Muscle of leg (tissue), 11 donors: ENCODE results near the gene ESRRA. TPM values are rescaled to one million over a fixed set of nuclear protein-coding genes. Genes with fewer than 3 reads are reported as not detected.
"Not testable (repeated sequence)": the region's sequence is repeated elsewhere in the genome, so short reads cannot be mapped to it uniquely, and the experiment has no call there.

Experiments used
- DNase-seq: peaks from one replicate; pipeline ENCODE4 v3.0.0; 2013
- H3K27ac ChIP-seq: one replicate; pipeline ENCODE4 v1.5.1; 2013; ENCODE audit warnings: mild to moderate bottlenecking, low read length, control low read depth
- H3K27me3 ChIP-seq: one replicate; pipeline ENCODE4 v1.6.1; 2013; ENCODE audit warnings: low read length; ENCODE audit not compliant: control insufficient read depth, insufficient read depth
- H3K36me3 ChIP-seq: one replicate; pipeline ENCODE4 v1.6.1; 2013; ENCODE audit warnings: low read length; ENCODE audit not compliant: control insufficient read depth, insufficient read depth
- H3K4me1 ChIP-seq: one replicate; pipeline ENCODE4 v1.6.1; 2013; ENCODE audit warnings: low read length; ENCODE audit not compliant: control insufficient read depth, insufficient read depth
- H3K4me3 ChIP-seq: one replicate; pipeline ENCODE4 v1.5.1; 2013; ENCODE audit warnings: low read length, control low read depth
- H3K9me3 ChIP-seq: replicated peaks from 2 replicates; pipeline ENCODE4 v1.6.1; 2013; ENCODE audit warnings: low read depth, low read length; ENCODE audit not compliant: control insufficient read depth
- WGBS: methylation state at CpG from one replicate; pipeline ENCODE4 v1.1.5; 2013; ENCODE audit warnings: missing lambda C conversion rate; ENCODE audit not compliant: insufficient coverage; 5-methylcytosine and 5-hydroxymethylcytosine counted together
- polyA plus RNA-seq, 8 donors: library from polyadenylated mRNA; unstranded; fragments of 120-200 nt; gene quantifications; one replicate each; pipeline versions ENCODE4 v1.2.1 to v1.2.3, GENCODE V29; 2013; ENCODE audit warnings: inconsistent platforms in 1 of 8, low replicate concordance in 1 of 8; ENCODE audit not compliant: insufficient read length in 8 of 8, insufficient read depth in 1 of 8
- total RNA-seq: library from RNA; stranded (reverse); fragments of 120-200 nt; gene quantifications from one replicate; pipeline ENCODE4 v1.2.4, GENCODE V29; 2013

The ESRRA gene
- total and polyA plus RNA-seq, 9 donors, result 26.1 to 35.9 (median 30.1) TPM

GRCh38 chr11:64313491-64314145, 8.3 kb downstream of the ESRRA start:
- peaks cover 26% of the 10 kb centered on the region for H3K4me1 ChIP-seq
- no peaks in the 10 kb centered on the region for H3K27me3 ChIP-seq
- H3K4me3 ChIP-seq, result no peak overlapping the region
- H3K27ac ChIP-seq, result peak overlapping the region; percentile 79
- DNase-seq, result peak; percentile 79
- H3K36me3 ChIP-seq, result peaks cover 26% of the 10 kb centered on the region
- WGBS, result 61% methylated on average over 14 of the region's 18 CpGs
- H3K9me3 ChIP-seq, result no peaks in the 10 kb centered on the region

- H3K36me3 ChIP-seq, result peaks cover 26% of the 10 kb centered on the region
- 91% methylated on average over 13 of the region's 19 CpGs for WGBS
- peak overlapping the region; percentile 79 for H3K27ac ChIP-seq
- no peaks in the 10 kb centered on the region for H3K27me3 ChIP-seq
- no peak for DNase-seq
- H3K4me1 ChIP-seq, result peaks cover 32% of the 10 kb centered on the region
- H3K9me3 ChIP-seq, result no peaks in the 10 kb centered on the region
- no peak overlapping the region for H3K4me3 ChIP-seq
Measured at GRCh38 chr11:64314146-64314804, 9.0 kb downstream of the ESRRA start.

- Histone ChIP-seq H3K36me3 (peaks cover 31% of the 10 kb centered on the region), H3K4me1 (peaks cover 36% of the 10 kb centered on the region), H3K27me3 (no peaks in the 10 kb centered on the region), H3K9me3 (no peaks in the 10 kb centered on the region), H3K27ac (no peak overlapping the region), H3K4me3 (no peak overlapping the region)
- WGBS, result 81% methylated on average over 22 of the region's 24 CpGs
- DNase-seq, result no peak
Measured at GRCh38 chr11:64314805-64315561, 9.7 kb downstream of the ESRRA start.

DNA sequence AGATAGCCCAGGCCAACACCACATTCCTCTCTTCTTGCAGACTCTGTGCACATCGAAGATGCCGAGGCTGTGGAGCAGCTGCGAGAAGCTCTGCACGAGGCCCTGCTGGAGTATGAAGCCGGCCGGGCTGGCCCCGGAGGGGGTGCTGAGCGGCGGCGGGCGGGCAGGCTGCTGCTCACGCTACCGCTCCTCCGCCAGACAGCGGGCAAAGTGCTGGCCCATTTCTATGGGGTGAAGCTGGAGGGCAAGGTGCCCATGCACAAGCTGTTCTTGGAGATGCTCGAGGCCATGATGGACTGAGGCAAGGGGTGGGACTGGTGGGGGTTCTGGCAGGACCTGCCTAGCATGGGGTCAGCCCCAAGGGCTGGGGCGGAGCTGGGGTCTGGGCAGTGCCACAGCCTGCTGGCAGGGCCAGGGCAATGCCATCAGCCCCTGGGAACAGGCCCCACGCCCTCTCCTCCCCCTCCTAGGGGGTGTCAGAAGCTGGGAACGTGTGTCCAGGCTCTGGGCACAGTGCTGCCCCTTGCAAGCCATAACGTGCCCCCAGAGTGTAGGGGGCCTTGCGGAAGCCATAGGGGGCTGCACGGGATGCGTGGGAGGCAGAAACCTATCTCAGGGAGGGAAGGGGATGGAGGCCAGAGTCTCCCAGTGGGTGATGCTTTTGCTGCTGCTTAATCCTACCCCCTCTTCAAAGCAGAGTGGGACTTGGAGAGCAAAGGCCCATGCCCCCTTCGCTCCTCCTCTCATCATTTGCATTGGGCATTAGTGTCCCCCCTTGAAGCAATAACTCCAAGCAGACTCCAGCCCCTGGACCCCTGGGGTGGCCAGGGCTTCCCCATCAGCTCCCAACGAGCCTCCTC, 10.6 kb downstream of the ESRRA start:
- not testable (repeated sequence) for H3K9me3 ChIP-seq, H3K27ac ChIP-seq, H3K4me3 ChIP-seq, DNase-seq, H3K27me3 ChIP-seq
- 76% methylated on average over 20 of the region's 25 CpGs for WGBS
- Histone ChIP-seq H3K36me3 (peaks cover 37% of the 10 kb centered on the region), H3K4me1 (peaks cover 36% of the 10 kb centered on the region)

DNA sequence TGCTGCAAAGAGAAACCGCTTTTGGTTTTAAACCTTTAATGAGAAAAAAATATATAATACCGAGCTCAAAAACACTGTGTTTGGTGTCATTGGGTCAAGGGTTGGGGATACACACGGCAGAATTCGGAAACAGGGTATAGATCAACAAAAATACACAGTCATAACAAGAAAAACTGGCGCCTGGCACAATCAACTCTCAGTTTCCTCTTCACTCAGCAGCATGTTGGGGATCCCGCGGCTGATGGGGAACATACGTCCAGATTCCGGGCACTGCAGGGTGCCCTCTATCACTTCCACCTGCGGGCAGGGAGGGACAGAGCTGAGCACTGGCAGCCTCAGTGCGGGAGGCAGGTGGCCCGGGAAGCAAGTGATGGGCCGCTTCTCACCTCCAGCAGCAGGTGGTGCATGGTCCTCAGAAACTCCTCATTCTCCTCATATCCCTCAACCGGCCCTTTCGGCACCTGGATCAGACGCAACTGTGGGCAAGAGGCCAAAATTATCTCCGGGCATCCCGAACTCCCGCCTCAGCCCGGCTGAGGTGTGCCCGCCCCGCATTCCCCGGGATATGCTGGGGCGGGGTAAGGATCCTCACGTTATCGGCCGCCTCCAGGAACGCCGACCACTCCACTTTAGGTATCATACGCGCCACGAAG, 11.5 kb downstream of the ESRRA start:
- Histone ChIP-seq H3K4me3 (peak overlapping the region; percentile 99), H3K27me3 (no peaks in the 10 kb centered on the region), H3K27ac (peak overlapping the region; percentile 100), H3K36me3 (peaks cover 45% of the 10 kb centered on the region), H3K9me3 (no peaks in the 10 kb centered on the region), H3K4me1 (peaks cover 36% of the 10 kb centered on the region)
- peak; percentile 57 for DNase-seq
- WGBS, result 1% methylated on average over 26 of the region's 32 CpGs

- H3K27ac ChIP-seq, result peak within 1 kb of the TSS; percentile 100
- peak within 1 kb of the TSS; percentile 99 for H3K4me3 ChIP-seq
- peaks cover 47% of the 10 kb centered on the region for H3K36me3 ChIP-seq
- peak; percentile 99 for DNase-seq
- H3K9me3 ChIP-seq, result no peaks in the 10 kb centered on the region
- peaks cover 36% of the 10 kb centered on the region for H3K4me1 ChIP-seq
- no peaks in the 10 kb centered on the region for H3K27me3 ChIP-seq
- under 1% methylated on average over 43 of the region's 43 CpGs for WGBS
Measured at GRCh38 chr11:64317325-64317960, 12.1 kb downstream of the ESRRA start, which contains the start of gene TRMT112. TRMT112 (minus strand) TSS chr11:64317559; CDS start chr11:64317526, 33 bp downstream.

- Histone ChIP-seq H3K4me3 (peak within 1 kb of the TSS; percentile 99), H3K27ac (peak within 1 kb of the TSS; percentile 100), H3K36me3 (peaks cover 45% of the 10 kb centered on the region), H3K9me3 (no peaks in the 10 kb centered on the region), H3K4me1 (peaks cover 34% of the 10 kb centered on the region), H3K27me3 (no peaks in the 10 kb centered on the region)
- under 1% methylated on average over 47 of the region's 61 CpGs for WGBS
- DNase-seq, result peak; percentile 99
Measured at GRCh38 chr11:64317961-64318765, 12.8 kb downstream of the ESRRA start, which contains the start of gene PRDX5. PRDX5 (plus strand) TSS chr11:64318121; CDS start chr11:64318216, 95 bp downstream.

GRCh38 chr11:64318766-64319761, 13.7 kb downstream of the ESRRA start:
- DNase-seq, result peak; percentile 49
- Histone ChIP-seq H3K4me1 (peaks cover 25% of the 10 kb centered on the region), H3K36me3 (peaks cover 50% of the 10 kb centered on the region), H3K9me3 (no peaks in the 10 kb centered on the region), H3K4me3 (peak overlapping the region; percentile 99), H3K27ac (peak overlapping the region; percentile 91), H3K27me3 (no peaks in the 10 kb centered on the region)
- 15% methylated on average over 8 of the region's 19 CpGs for whole genome bisulfite sequencing
